A549 treated with dexamethasone at 1 μM for 4 hours (cell line): ENCODE data around the gene LMNTD1. TPM values are rescaled to one million over a fixed set of nuclear protein-coding genes. Genes with fewer than 3 reads are reported as not detected.

ENCODE experiments used
- total RNA-seq: library from RNA; stranded (reverse); fragments of 200-300 nt; extraction: Qiagen RNA extraction; gene quantifications from 5 replicates; pipeline ENCODE4 v1.2.3, GENCODE V29; 2022

LMNTD1 gene, protein sequence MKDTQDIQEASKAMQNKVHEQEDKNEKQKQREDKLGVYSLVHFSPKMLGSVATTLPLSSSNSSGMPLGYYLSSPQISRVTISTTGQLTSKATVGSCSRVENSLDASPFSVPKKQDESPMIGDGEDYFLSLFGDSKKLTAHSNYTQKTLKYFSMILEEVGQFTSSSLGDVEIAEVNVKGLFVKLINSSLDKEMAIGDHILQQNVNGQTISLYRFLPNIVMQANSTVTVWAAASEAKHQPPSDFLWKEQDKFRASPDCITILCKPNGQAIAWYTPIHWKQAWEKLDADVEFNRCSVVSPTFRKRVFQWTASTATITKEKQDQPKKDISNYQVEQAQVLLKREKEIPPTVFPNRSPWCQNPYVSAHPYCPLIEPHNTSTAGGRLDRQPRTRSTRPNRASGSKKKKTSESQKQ
- 0.15 TPM in 1 of 5 replicates, not detected in the others for total RNA-seq

DNA sequence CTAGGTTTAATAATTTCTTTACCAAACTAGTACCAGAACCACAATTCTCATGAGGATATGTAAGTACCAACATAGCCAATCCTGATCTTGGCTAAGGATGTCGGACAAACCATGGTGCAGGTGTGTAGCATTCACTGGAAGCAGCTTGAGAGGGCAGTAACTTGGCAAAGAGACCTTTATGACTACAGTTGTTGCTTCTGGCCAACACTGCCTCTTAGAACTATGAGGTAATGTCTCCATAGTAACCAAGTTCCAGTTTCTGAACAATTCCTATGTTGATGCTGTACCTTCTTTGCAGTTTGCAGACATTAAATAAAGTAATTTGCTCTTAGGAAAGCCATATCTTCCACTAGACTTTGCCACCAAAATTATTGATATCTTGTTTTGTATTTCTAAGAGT, at the start of gene LMNTD1:
Gene LMNTD1 (minus strand): TSS at position 186 of the 400 bp plus-strand sequence. CDS start 324 bp downstream, outside the sequence.

